ENCODE data around the gene CCDC15.

The CCDC15 gene

GRCh38 chr11:125072218-125072960 lies 118.4 kb downstream of the CCDC15 start:
- Histone ChIP-seq H3K4me1 (ENCODE audit: control insufficient read depth in 5 of 5, insufficient read depth in 5 of 5, low read length in 5 of 5) (peaks cover 4 to 56% (median 15%) of the 10 kb centered on the region in 5 donors), H3K36me3 (ENCODE audit: control insufficient read depth in 5 of 5, insufficient read depth in 5 of 5, low read length in 5 of 5) (peaks cover 0 to 3% (median 0%) of the 10 kb centered on the region in 5 donors), H3K27me3 (ENCODE audit: control insufficient read depth in 5 of 5, insufficient read depth in 4 of 5, low read length in 5 of 5) (peaks cover 0 to 12% (median 11%) of the 10 kb centered on the region in 5 donors), H3K4me3 (ENCODE audit: low read depth in 1 of 5, low read length in 5 of 5) (no peak overlapping the region), H3K27ac (ENCODE audit: low read depth, low read length) (no peak overlapping the region), H3K9me3 (ENCODE audit: control insufficient read depth in 5 of 5, low read length in 5 of 5) (no peaks in the 10 kb centered on the region), H3K9ac (ENCODE audit: low read length in 5 of 5) (no peak overlapping the region)

- H3K27ac ChIP-seq (ENCODE audit: low read depth, low read length), result no peak overlapping the region
- H3K9ac ChIP-seq (ENCODE audit: low read length in 5 of 5), result no peak overlapping the region
- H3K27me3 ChIP-seq (ENCODE audit: control insufficient read depth in 5 of 5, insufficient read depth in 4 of 5, low read length in 5 of 5), result peaks cover 0 to 12% (median 11%) of the 10 kb centered on the region in 5 donors
- H3K4me3 ChIP-seq (ENCODE audit: low read depth in 1 of 5, low read length in 5 of 5), result no peak overlapping the region
- peaks cover 4 to 56% (median 15%) of the 10 kb centered on the region in 5 donors for H3K4me1 ChIP-seq (ENCODE audit: control insufficient read depth in 5 of 5, insufficient read depth in 5 of 5, low read length in 5 of 5)
- peaks cover 0 to 3% (median 0%) of the 10 kb centered on the region in 5 donors for H3K36me3 ChIP-seq (ENCODE audit: control insufficient read depth in 5 of 5, insufficient read depth in 5 of 5, low read length in 5 of 5)
- no peaks in the 10 kb centered on the region for H3K9me3 ChIP-seq (ENCODE audit: control insufficient read depth in 5 of 5, low read length in 5 of 5)
Observed at GRCh38 chr11:125072961-125073590, 119.1 kb downstream of the CCDC15 start.

GRCh38 chr11:125073616-125074483 lies 119.8 kb downstream of the CCDC15 start:
- Histone ChIP-seq H3K4me1 (ENCODE audit: control insufficient read depth in 5 of 5, insufficient read depth in 5 of 5, low read length in 5 of 5) (peaks cover 4 to 54% (median 15%) of the 10 kb centered on the region in 5 donors), H3K9ac (ENCODE audit: low read length in 5 of 5) (no peak overlapping the region), H3K9me3 (ENCODE audit: control insufficient read depth in 5 of 5, low read length in 5 of 5) (no peaks in the 10 kb centered on the region), H3K27me3 (ENCODE audit: control insufficient read depth in 5 of 5, insufficient read depth in 4 of 5, low read length in 5 of 5) (peaks cover 0 to 12% (median 11%) of the 10 kb centered on the region in 5 donors), H3K27ac (ENCODE audit: low read depth, low read length) (no peak overlapping the region), H3K4me3 (ENCODE audit: low read depth in 1 of 5, low read length in 5 of 5) (no peak overlapping the region), H3K36me3 (ENCODE audit: control insufficient read depth in 5 of 5, insufficient read depth in 5 of 5, low read length in 5 of 5) (peaks cover 0 to 3% (median 0%) of the 10 kb centered on the region in 5 donors)

GRCh38 chr11:125074511-125075241 lies 120.7 kb downstream of the CCDC15 start:
- Histone ChIP-seq H3K36me3 (ENCODE audit: control insufficient read depth in 5 of 5, insufficient read depth in 5 of 5, low read length in 5 of 5) (peaks cover 0 to 3% (median 0%) of the 10 kb centered on the region in 5 donors), H3K9me3 (ENCODE audit: control insufficient read depth in 5 of 5, low read length in 5 of 5) (no peaks in the 10 kb centered on the region), H3K27me3 (ENCODE audit: control insufficient read depth in 5 of 5, insufficient read depth in 4 of 5, low read length in 5 of 5) (peaks cover 0 to 12% (median 11%) of the 10 kb centered on the region in 5 donors), H3K9ac (ENCODE audit: low read length in 5 of 5) (no peak overlapping the region), H3K27ac (ENCODE audit: low read depth, low read length) (no peak overlapping the region), H3K4me3 (ENCODE audit: low read depth in 1 of 5, low read length in 5 of 5) (no peak overlapping the region), H3K4me1 (ENCODE audit: control insufficient read depth in 5 of 5, insufficient read depth in 5 of 5, low read length in 5 of 5) (peaks cover 2 to 49% (median 11%) of the 10 kb centered on the region in 5 donors)

- peak overlapping the region in 1 of 5 donors; percentile 0 for H3K9ac ChIP-seq (ENCODE audit: low read length in 5 of 5)
- peaks cover 2 to 43% (median 10%) of the 10 kb centered on the region in 5 donors for H3K4me1 ChIP-seq (ENCODE audit: control insufficient read depth in 5 of 5, insufficient read depth in 5 of 5, low read length in 5 of 5)
- H3K4me3 ChIP-seq (ENCODE audit: low read depth in 1 of 5, low read length in 5 of 5), result no peak overlapping the region
- H3K27ac ChIP-seq (ENCODE audit: low read depth, low read length), result no peak overlapping the region
- H3K27me3 ChIP-seq (ENCODE audit: control insufficient read depth in 5 of 5, insufficient read depth in 4 of 5, low read length in 5 of 5), result peaks cover 0 to 12% (median 11%) of the 10 kb centered on the region in 5 donors
- H3K36me3 ChIP-seq (ENCODE audit: control insufficient read depth in 5 of 5, insufficient read depth in 5 of 5, low read length in 5 of 5), result peaks cover 0 to 3% (median 0%) of the 10 kb centered on the region in 5 donors
- H3K9me3 ChIP-seq (ENCODE audit: control insufficient read depth in 5 of 5, low read length in 5 of 5), result no peaks in the 10 kb centered on the region
Observed at GRCh38 chr11:125075242-125075625, 121.2 kb downstream of the CCDC15 start.

- no peaks in the 10 kb centered on the region for H3K9me3 ChIP-seq (ENCODE audit: control insufficient read depth in 5 of 5, low read length in 5 of 5)
- no peak overlapping the region for H3K9ac ChIP-seq (ENCODE audit: low read length in 5 of 5)
- no peak overlapping the region for H3K27ac ChIP-seq (ENCODE audit: low read depth, low read length)
- H3K4me3 ChIP-seq (ENCODE audit: low read depth in 1 of 5, low read length in 5 of 5), result no peak overlapping the region
- peaks cover 0 to 36% (median 9%) of the 10 kb centered on the region in 5 donors for H3K4me1 ChIP-seq (ENCODE audit: control insufficient read depth in 5 of 5, insufficient read depth in 5 of 5, low read length in 5 of 5)
- H3K27me3 ChIP-seq (ENCODE audit: control insufficient read depth in 5 of 5, insufficient read depth in 4 of 5, low read length in 5 of 5), result peaks cover 0 to 12% (median 7%) of the 10 kb centered on the region in 5 donors
- peaks cover 0 to 3% (median 2%) of the 10 kb centered on the region in 5 donors for H3K36me3 ChIP-seq (ENCODE audit: control insufficient read depth in 5 of 5, insufficient read depth in 5 of 5, low read length in 5 of 5)
Observed at GRCh38 chr11:125075900-125076317, 121.9 kb downstream of the CCDC15 start.

- H3K4me1 ChIP-seq (ENCODE audit: control insufficient read depth in 5 of 5, insufficient read depth in 5 of 5, low read length in 5 of 5), result peaks cover 0 to 31% (median 3%) of the 10 kb centered on the region in 5 donors
- H3K27me3 ChIP-seq (ENCODE audit: control insufficient read depth in 5 of 5, insufficient read depth in 4 of 5, low read length in 5 of 5), result peaks cover 0 to 12% (median 7%) of the 10 kb centered on the region in 5 donors
- peaks cover 0 to 7% (median 3%) of the 10 kb centered on the region in 5 donors for H3K36me3 ChIP-seq (ENCODE audit: control insufficient read depth in 5 of 5, insufficient read depth in 5 of 5, low read length in 5 of 5)
- no peak overlapping the region for H3K27ac ChIP-seq (ENCODE audit: low read depth, low read length)
- no peak overlapping the region for H3K9ac ChIP-seq (ENCODE audit: low read length in 5 of 5)
- H3K9me3 ChIP-seq (ENCODE audit: control insufficient read depth in 5 of 5, low read length in 5 of 5), result no peaks in the 10 kb centered on the region
- H3K4me3 ChIP-seq (ENCODE audit: low read depth in 1 of 5, low read length in 5 of 5), result no peak overlapping the region
Observed at GRCh38 chr11:125076378-125076945, 122.5 kb downstream of the CCDC15 start.

GRCh38 chr11:125078016-125078415 lies 124.0 kb downstream of the CCDC15 start:
- Histone ChIP-seq H3K4me3 (ENCODE audit: low read depth in 1 of 5, low read length in 5 of 5) (no peak overlapping the region), H3K27ac (ENCODE audit: low read depth, low read length) (no peak overlapping the region), H3K9ac (ENCODE audit: low read length in 5 of 5) (no peak overlapping the region), H3K27me3 (ENCODE audit: control insufficient read depth in 5 of 5, insufficient read depth in 4 of 5, low read length in 5 of 5) (peaks cover 0 to 12% (median 5%) of the 10 kb centered on the region in 5 donors), H3K9me3 (ENCODE audit: control insufficient read depth in 5 of 5, low read length in 5 of 5) (no peaks in the 10 kb centered on the region), H3K4me1 (ENCODE audit: control insufficient read depth in 5 of 5, insufficient read depth in 5 of 5, low read length in 5 of 5) (peaks cover 0 to 25% (median 0%) of the 10 kb centered on the region in 5 donors), H3K36me3 (ENCODE audit: control insufficient read depth in 5 of 5, insufficient read depth in 5 of 5, low read length in 5 of 5) (peaks cover 0 to 15% (median 3%) of the 10 kb centered on the region in 5 donors)

Data from subcutaneous abdominal adipose tissue (tissue), 5 donors.